Mesenchymal stem cell (in vitro differentiated cells and primary cell): ENCODE data around the gene SSX4B. TPM values are rescaled to one million over a fixed set of nuclear protein-coding genes. Genes with fewer than 3 reads are reported as not detected.
"Not testable (repeated sequence)": the region's sequence is repeated elsewhere in the genome, so short reads cannot be mapped to it uniquely, and the experiment has no call there.

Source experiments
- DNase-seq: peaks from one replicate; pipeline ENCODE4 v3.0.0-alpha.2; 2013
- H2AFZ ChIP-seq: one replicate; pipeline ENCODE4 v1.6.1; 2013; ENCODE audit warnings: low read depth, mild to moderate bottlenecking, control low read depth, inconsistent platforms, low read length, moderate library complexity
- H2AK5ac ChIP-seq: 2 replicates; pipeline ENCODE4 v1.6.1; 2013; ENCODE audit warnings: low read length, moderate library complexity, mild to moderate bottlenecking, inconsistent platforms; ENCODE audit not compliant: severe bottlenecking
- H2BK120ac ChIP-seq: one replicate; pipeline ENCODE4 v1.6.1; 2013; ENCODE audit warnings: low read depth, mild to moderate bottlenecking, inconsistent platforms, low read length, moderate library complexity
- H2BK12ac ChIP-seq, 2 experiments: one replicate each; pipeline ENCODE4 v1.6.1; 2013; ENCODE audit warnings: inconsistent platforms in 2 of 2, low read length in 2 of 2, mild to moderate bottlenecking in 2 of 2, moderate library complexity in 2 of 2, control low read depth in 1 of 2
- H2BK15ac ChIP-seq: one replicate; pipeline ENCODE4 v1.6.1; 2013; ENCODE audit warnings: mild to moderate bottlenecking, low read depth, inconsistent platforms; ENCODE audit not compliant: poor library complexity, severe bottlenecking
- H2BK5ac ChIP-seq: 2 replicates; pipeline ENCODE4 v1.6.1; 2013; ENCODE audit warnings: low read depth, mild to moderate bottlenecking, low read length, control low read depth, inconsistent platforms; ENCODE audit not compliant: poor library complexity, severe bottlenecking
- H3K14ac ChIP-seq, 2 experiments: one replicate each; pipeline ENCODE4 v1.6.1; 2013; ENCODE audit warnings: inconsistent platforms in 2 of 2, low read length in 2 of 2, control low read depth in 1 of 2, mild to moderate bottlenecking in 1 of 2, moderate library complexity in 1 of 2
- H3K18ac ChIP-seq, 2 experiments: one replicate each; pipeline ENCODE4 v1.6.1; 2013; ENCODE audit warnings: inconsistent platforms in 2 of 2, low read length in 2 of 2, control low read depth in 1 of 2, low read depth in 1 of 2, mild to moderate bottlenecking in 1 of 2
- H3K23ac ChIP-seq, 2 experiments: one replicate each; pipeline ENCODE4 v1.6.1; 2013; ENCODE audit warnings: inconsistent platforms in 2 of 2, low read length in 2 of 2, mild to moderate bottlenecking in 2 of 2, moderate library complexity in 2 of 2, control low read depth in 1 of 2
- H3K27ac ChIP-seq: 2 replicates; pipeline ENCODE4 v1.5.1; 2013; ENCODE audit warnings: mild to moderate bottlenecking, moderate library complexity, low read length, control low read depth, inconsistent platforms; ENCODE audit not compliant: poor library complexity, severe bottlenecking
- H3K27me3 ChIP-seq, 2 experiments: 2 replicates each; pipeline versions ENCODE4 v1.6.1 to v1.7.0; 2013; ENCODE audit warnings: low read length in 2 of 2, mild to moderate bottlenecking in 2 of 2, moderate library complexity in 2 of 2, control low read depth in 1 of 2, inconsistent platforms in 1 of 2; ENCODE audit not compliant: control insufficient read depth in 1 of 2, insufficient read depth in 1 of 2
- H3K36me3 ChIP-seq, 2 experiments: 2 replicates each; pipeline versions ENCODE4 v1.6.1 to v1.7.0; 2013; ENCODE audit warnings: low read length in 2 of 2, control low read depth in 1 of 2, inconsistent platforms in 1 of 2, low read depth in 1 of 2, mild to moderate bottlenecking in 1 of 2; ENCODE audit not compliant: insufficient read depth in 2 of 2, control insufficient read depth in 1 of 2
- H3K4ac ChIP-seq, 2 experiments: one replicate each; pipeline ENCODE4 v1.6.1; 2013; ENCODE audit warnings: inconsistent platforms in 2 of 2, low read length in 2 of 2, mild to moderate bottlenecking in 2 of 2, moderate library complexity in 2 of 2, control low read depth in 1 of 2, low read depth in 1 of 2
- H3K4me1 ChIP-seq: 2 replicates; pipeline ENCODE4 v1.6.1; 2013; ENCODE audit warnings: low read depth, low read length, control low read depth; ENCODE audit not compliant: control insufficient read depth, insufficient read depth
- H3K4me2 ChIP-seq: 2 replicates; pipeline ENCODE4 v1.6.1; 2013; ENCODE audit warnings: low read length, mild to moderate bottlenecking, inconsistent platforms; ENCODE audit not compliant: poor library complexity, severe bottlenecking
- H3K4me3 ChIP-seq, 2 experiments: 2 replicates each; pipeline versions ENCODE4 v1.5.1 to v1.7.0; 2013; ENCODE audit warnings: low read length in 2 of 2, mild to moderate bottlenecking in 2 of 2, control low read depth in 1 of 2, low read depth in 1 of 2; ENCODE audit not compliant: insufficient read depth in 1 of 2
- H3K79me1 ChIP-seq: replicated peaks from 2 replicates; pipeline ENCODE4 v1.6.1; 2013; ENCODE audit warnings: mild to moderate bottlenecking, control low read depth, low read length, inconsistent platforms; ENCODE audit not compliant: poor library complexity, severe bottlenecking
- H3K9ac ChIP-seq: 2 replicates; pipeline ENCODE4 v1.7.0; 2013; ENCODE audit warnings: mild to moderate bottlenecking, low read length, moderate library complexity
- H3K9me3 ChIP-seq: 2 replicates; pipeline ENCODE4 v1.7.0; 2013; ENCODE audit warnings: mild to moderate bottlenecking, low read length; ENCODE audit not compliant: control insufficient read depth
- H4K8ac ChIP-seq: one replicate; pipeline ENCODE4 v1.6.1; 2013; ENCODE audit warnings: inconsistent platforms, mild to moderate bottlenecking, low read length, moderate library complexity
- H4K91ac ChIP-seq: one replicate; pipeline ENCODE4 v1.6.1; 2013; ENCODE audit warnings: mild to moderate bottlenecking, low read length, inconsistent platforms
- WGBS: methylation state at CpG from one replicate; pipeline ENCODE4 v1.1.7; 2013; ENCODE audit warnings: mixed read lengths; 5-methylcytosine and 5-hydroxymethylcytosine counted together
- small RNA-seq: library from polyadenylated mRNA; stranded (forward); fragments of <200 nt; extraction: miRNeasy Mini kit (QIAGEN cat#:217004); gene quantifications from one replicate; pipeline ENCODE3, GENCODE V24; 2013; ENCODE audit warnings: low read depth

The SSX4B gene

GRCh38 chrX:48356315-48357094, 55.3 kb downstream of the SSX4B start, which contains the start of gene SSX3:
TSS of gene SSX3 (minus strand) at chrX:48356703. CDS start at chrX:48355249, 1,454 bp downstream.
- not testable (repeated sequence) for H3K14ac ChIP-seq, H3K4me2 ChIP-seq, H2BK12ac ChIP-seq, H2BK15ac ChIP-seq, H3K4ac ChIP-seq, H3K9ac ChIP-seq, H3K36me3 ChIP-seq, H3K18ac ChIP-seq, H4K8ac ChIP-seq, H2BK120ac ChIP-seq, H2AK5ac ChIP-seq, H3K27me3 ChIP-seq, DNase-seq, H2BK5ac ChIP-seq, H4K91ac ChIP-seq, H3K23ac ChIP-seq, H3K9me3 ChIP-seq, H2AFZ ChIP-seq, H3K4me1 ChIP-seq, H3K4me3 ChIP-seq, H3K79me1 ChIP-seq, H3K27ac ChIP-seq
- 89% methylated on average over 12 of the region's 19 CpGs for WGBS

Small RNA genes within 50 kb of the gene (small RNA-seq; reads per million reads assigned to genes)
- gene AL606490.4 (not detected), gene AL606490.7 (not detected)
